ENCODE data around the gene PHPT1.
"Not testable (repeated sequence)": the region's sequence is repeated elsewhere in the genome, so short reads cannot be mapped to it uniquely, and the experiment has no call there.

Gene PHPT1

DNA sequence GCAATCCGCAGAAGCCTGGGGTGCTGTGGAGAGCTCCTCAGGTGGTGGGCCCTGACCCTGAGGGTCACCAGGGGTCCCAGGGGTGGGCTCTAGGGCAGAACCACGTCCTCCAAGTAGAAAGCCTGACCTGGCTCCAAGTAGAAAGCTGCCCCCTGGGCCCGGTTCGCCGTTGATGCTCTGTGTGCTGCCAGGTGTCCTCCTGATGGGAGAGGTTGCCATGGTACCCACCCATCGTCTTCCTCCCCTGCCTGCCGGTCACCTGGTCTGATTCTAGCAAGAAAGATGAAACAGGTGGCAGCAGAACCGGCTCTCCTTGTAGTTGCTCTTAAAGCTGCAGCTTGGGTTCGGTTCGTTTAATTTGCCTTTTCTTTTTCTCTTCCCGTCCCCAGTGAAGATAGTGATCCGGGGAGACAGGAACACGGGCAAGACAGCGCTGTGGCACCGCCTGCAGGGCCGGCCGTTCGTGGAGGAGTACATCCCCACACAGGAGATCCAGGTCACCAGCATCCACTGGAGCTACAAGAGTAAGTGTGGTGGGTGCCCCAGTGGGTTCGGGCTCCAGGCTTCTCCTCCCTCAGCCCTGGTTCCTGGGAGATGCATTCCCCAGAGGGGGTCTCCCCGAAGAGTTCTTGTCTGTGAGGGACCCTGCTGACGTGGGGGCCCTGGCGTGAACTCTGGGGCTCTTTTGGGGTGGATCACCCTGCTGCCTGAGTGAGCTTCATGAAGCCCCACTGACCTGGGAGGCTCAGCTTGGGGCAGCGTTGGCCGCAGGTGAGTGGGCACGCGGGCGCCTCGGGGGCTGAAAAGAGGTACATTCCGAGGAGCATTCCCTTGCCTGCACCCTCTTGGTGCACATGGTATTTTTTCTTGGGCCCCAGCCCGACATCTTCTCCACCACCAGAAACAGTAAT lies 25.8 kb upstream of the PHPT1 start:
- DNase-seq (ENCODE audit: low read depth): no peak

DNA sequence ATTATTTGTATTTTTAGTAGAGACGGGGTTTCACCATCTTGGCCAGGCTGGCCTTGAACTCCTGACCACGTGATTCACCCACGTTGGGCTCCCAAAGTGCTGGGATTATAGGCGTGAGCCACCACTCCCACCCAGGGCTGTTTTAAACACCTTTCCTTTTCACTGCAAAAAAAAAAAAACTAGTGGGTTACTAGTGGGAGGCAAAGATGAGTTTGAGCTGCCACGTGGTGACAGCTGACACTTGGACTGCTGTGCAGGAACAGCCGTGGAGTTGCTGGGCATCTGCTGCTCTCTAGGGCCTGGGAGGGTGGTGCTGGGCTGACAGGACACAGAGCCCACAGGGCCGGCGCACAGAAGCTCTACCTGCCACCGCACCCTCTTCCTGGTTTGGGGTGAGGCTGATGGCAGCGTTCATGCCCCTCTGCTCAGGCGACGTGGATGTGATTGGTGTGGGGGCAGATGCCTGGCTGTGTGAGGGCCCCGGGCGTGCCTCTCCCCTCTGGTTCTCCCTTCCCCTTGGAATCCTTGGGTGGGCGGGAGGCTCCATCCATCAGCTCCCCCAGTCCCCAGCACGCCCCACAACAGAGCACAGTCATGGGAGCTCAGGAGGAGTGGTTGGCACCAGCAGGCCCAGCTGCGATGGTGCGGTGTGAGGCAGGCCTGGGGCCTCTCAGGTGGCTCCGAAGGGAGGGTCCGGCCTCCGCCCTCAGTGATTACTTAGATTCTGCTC lies 24.5 kb upstream of the PHPT1 start:
- DNase-seq (ENCODE audit: low read depth): no peak

DNA sequence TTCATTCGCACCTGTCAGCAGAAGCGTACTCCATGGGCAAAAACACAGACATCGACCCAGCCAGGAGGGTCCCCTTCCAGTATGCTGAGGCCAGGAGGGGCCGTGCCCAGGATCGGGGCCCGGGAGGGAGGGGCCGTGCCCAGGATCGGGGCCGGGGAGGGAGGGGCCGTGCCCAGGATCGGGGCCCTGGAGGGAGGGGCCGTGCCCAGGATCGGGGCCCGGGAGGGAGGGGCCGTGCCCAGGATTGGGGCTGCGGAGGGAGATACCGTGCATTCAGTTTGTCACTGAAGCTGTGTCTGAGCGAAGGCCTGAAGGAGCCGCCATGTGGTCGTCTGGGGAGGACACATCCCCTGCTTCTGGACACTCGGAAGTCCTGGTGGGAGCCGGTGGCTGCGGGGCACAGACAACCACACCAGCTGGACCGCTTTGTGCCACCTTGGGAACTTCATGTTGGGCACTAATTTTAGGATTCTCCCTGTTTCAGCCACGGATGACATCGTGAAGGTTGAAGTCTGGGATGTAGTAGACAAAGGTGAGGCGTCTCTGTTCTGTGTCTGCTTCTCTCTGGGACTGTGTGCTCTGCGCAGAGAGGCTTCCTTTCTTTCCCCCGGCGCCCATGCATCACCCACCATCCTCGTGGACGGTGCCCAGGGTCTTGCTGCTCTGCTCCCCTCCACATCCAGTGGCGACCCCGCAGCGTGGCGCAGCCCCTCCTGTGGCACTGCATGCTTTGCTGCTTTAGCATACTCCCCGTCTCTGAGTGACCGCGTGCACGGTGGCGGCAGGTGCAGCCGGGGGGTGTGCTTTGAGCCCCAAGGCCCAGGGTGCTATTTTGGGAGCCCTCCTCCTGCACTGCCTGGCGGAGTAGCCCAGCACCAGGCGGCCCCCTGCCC lies 23.7 kb upstream of the PHPT1 start:
- DNase-seq (ENCODE audit: low read depth): no peak

DNA sequence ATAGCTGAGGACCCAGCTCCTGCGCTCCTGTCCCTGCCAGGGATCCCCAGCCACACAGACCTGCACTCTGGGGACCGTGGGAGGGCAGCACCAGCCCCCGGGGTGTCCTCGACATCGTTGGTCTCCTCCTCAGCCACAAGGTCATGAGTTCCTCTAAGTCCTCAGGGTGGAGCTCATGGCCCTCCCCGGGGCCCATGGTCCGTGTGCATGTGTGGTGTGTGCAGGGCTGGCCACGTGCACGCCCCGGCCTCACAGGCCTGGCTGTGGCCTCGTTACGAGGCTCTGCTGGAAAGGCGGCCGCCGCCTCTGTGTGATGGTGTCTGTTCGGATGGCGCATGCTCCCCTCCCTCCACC lies 23.0 kb upstream of the PHPT1 start:
- no peak for DNase-seq (ENCODE audit: low read depth)

DNA sequence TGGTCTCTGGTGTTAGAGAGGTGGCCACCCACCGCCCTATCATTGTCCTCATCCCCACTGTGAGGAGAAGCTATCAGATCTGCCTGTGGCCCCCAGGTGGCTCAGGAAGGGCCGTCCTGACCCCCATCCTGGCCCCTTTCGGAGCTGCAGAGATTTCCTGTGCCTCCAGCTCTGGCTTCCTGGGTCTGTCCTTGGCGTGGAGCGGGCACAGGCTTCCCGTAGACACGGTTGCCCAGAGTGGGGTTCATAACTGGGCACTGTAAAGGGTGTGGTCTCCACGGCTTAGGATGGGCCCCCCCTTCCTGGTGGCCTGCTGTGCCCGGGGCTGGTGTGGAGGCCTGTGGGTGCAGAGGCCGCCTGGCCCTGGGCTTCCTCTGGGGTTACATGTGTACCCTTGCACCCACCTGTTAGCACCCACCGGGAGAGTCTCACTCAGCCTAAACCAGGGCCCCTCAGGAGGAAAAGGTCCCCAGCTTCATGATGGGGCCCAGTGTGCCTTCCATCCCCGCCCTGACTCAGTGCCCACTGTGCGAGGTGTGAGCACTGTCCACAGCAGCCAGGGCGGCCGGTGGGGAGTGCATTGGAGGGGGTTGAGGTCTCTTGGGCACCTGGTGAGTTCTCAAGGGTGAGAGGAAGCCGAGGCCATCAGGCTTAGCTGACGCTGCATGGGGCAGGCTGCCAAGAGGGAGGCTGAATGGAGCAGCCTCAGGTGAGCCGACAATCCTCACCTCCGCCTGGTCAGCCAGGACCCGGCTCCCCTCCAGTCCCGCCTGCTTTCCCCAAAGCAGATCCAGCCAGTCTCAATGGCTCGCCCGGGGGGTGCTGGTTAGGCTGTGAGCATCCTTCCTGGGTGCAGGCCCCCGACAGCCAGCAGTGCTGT lies 22.3 kb upstream of the PHPT1 start:
- no peak for DNase-seq (ENCODE audit: low read depth)

DNA sequence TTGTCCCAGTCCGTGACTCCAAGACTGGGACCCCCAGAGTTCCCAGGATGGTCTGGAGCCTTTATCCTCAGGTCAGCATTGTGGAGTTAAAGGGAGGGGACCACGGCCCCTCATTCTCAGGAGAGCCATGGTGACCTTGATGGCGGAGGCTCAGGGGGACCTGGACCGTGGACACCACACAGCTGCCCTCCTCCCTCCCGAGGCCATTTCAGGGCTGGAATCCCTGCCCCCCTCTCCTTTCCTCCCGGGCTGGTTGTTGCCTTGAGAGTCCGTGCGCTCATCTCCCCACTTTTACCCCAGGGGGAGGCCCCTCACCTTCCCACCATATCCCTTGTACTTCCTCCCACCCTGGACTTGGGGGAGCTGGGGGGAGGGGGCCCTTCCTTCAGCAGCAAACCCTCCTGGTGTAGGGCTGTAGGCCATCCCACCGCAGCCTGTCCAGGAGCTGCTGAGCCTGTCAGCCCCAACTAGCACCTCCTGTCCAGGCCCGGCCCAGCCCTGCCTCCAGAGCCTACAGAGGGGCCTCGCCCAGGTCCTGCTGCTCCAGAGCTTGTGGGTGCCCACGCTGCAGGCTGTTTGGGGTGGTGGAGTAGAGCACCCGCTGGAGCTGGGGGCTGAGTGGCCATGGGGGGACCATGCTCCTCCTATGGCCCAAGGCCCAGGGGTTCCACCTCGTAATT lies 21.3 kb upstream of the PHPT1 start:
- no peak for DNase-seq (ENCODE audit: low read depth)

DNA sequence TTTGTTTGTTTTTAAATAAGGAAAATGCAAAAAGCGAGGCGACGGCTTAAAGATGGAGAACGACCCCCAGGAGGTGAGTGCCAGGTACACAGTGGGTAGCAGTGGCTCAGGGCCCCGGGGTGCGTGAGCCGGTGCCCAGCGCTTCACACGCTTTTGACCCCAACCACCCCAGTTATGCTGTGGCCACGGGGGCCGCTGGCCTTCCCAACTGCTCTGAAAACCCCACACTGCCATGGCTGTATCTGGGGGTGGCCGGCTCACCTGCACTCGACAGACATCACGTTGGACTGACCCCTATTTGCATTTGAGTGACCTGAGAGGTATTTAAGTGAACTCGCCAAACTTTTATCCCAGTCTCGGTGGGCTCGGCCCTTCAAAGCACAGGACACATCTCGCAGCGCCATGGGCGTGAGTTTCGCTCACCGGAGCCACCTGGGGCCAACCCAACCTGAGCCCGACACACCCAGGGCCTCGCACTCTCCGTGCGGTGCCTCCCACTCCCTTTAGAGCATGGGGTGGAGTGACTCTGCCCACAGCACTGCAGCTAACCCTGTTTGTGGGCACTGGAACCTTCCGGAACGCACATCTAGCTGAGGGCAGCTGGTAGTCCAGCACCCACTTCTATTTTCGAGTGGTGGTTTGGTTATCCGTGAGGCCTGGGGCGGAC lies 20.6 kb upstream of the PHPT1 start:
- no peak for DNase-seq (ENCODE audit: low read depth)

DNA sequence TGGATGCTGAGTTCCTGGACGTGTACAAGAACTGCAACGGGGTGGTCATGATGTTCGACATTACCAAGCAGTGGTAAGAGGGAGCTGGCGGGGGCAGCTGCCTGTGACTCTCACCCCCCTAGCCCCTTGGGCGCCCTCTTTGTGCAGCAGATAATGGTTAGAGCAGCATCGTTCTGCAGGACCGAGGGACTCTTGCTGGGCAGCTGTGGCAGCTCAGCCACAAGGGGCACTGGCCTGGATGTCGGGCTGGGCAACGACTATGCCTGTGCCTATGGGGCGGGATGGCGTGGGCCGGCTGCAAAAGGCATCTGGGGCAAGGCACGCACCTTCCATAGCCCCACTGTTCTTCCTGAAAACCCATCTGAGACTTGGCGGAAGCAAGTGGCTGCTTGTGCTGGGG lies 19.8 kb upstream of the PHPT1 start:
- DNase-seq (ENCODE audit: low read depth): no peak

DNA sequence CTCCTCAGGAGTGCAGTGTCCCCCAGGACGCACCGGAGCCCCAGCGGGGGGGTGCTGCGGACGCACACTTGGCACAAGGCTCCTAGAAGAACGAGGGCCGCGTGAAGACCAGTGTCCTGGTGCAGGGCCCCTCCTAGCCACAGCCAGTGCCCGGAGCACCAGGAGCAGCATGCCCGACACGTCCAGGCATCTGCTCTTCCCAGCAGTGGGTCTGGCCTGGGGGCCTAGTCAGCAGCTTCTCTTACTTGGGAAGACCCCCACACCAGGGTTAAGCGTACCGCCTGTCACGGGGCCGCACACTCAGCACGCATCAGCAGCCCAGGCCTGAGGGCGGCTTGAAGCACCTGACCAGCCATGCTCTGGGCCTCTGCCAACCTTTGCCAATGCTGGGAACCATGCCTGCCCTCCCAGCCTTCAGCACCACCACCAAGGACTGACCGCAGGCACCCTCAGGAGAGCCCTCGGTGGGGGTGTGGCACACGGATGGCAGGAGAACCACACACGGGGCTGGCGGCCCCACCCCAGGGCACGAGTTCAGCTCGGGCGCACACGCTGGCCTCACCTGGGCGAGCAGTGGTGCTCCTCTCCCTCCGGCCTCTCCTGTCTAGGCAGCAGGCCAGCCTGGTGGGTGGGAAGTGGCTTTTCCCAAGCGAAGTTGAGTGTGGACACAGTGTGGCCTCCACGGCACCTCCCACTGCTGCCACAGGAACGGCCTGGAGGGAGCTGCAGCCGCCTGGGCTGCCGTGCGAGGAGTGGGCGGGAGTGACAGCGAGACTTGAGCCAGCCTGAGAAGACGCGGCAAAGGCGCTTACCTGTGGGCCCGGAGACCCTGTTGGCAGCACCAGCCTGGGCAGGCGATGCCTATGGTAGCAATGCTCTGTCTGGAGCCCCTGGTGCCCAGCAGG lies 19.0 kb upstream of the PHPT1 start:
- DNase-seq (ENCODE audit: low read depth): no peak

DNA sequence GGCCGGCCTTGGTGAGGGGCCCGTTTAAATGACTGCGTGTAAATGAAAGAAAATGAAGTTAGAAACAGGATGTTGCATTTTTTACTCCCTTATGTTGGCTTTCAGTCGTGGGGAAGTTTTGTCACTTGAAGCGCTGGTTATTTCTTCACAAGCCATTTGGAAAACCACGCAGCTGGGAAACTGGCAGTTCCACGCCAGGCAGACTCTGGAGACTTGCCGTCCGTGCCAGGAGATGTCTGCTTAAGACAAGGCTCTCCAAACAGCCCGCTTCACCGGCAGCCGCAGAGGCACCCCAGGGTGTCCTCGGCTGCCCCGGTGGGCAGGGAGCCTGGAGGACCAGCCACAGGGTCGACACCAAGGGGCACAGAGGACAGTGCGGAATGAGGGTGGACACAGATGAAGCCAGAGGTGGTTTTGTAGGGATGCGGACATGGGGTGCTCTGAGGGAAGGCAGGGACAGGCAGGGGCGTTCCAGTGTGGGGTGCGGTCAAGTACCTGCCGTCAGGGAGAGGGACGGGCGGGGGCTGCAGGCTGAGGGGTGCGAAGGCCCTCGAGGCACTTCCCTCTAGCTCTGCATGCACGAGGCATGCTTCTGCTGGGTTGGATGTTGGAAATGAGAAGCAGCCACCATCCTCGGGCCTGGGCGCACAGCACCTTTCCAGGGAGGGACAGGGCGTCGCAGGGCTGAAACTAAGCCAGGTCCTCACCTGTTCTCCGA lies 18.0 kb upstream of the PHPT1 start:
- no peak for DNase-seq (ENCODE audit: low read depth)

DNA sequence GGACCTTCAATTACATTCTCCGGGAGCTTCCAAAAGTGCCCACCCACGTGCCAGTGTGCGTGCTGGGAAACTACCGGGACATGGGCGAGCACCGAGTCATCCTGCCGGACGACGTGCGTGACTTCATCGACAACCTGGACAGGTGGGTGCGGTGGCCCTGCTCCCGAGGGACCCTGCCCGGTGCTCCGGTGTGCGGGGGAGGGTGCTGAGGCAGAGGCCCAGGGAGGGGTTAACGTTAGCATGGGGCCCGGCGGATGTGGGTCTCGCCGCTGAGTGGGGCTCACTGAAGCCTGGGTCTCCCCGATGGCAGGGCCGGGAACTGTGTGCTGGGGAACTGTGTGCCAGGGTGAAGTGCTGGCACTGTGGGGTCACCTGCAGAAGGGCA lies 17.5 kb upstream of the PHPT1 start:
- no peak for DNase-seq (ENCODE audit: low read depth)

DNA sequence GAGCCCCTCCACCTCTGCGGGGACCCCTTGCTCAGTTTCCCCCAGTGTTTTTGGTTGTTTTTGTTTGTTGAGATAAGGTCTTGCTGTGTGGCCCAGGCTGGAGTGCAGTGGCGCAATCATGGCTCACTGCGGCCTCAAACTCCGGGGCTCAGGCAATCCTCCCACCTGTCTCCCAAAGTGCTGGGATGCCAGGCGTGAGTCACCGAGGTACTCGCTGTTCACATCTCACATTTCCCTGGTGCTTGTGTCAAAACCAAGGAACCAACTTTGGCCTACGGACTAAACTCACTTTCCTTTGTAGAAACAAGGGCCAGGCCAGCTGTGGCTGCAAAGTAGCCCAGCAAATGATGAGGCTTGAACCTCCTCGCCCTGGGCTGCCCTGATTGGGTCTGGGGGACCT lies 16.6 kb upstream of the PHPT1 start:
- no peak for DNase-seq (ENCODE audit: low read depth)

DNA sequence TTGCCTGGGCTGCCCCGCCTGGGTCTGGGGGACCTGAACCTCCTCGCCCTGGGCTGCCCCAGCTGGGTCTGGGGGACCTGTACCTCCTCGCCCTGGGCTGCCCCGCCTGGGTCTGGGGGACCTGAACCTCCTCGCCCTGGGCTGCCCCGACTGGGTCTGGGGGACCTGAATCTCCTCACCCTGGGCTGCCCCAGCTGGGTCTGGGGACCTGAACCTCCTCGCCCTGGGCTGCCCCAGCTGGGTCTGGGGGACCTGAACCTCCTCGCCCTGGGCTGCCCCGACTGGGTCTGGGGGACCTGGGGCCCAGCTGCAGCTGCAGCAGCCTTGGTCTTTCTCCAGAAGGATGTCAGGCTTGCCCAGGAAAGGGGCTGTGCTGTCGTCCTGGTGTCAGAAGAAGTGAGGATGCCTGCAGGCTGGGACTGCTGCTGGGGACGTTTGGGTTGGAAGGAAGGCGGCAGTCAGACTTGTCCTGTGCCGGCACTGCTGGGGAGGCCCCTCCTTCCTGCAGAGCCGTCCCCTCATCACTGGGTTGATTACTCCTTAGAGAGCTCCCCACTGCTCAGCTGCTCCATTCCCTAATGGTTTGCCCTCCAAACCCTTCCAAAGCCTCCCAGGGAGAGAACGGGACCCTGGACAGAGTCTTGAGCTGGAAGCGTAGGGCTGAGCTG lies 15.7 kb upstream of the PHPT1 start:
- not testable (repeated sequence) for DNase-seq (ENCODE audit: low read depth)

DNA sequence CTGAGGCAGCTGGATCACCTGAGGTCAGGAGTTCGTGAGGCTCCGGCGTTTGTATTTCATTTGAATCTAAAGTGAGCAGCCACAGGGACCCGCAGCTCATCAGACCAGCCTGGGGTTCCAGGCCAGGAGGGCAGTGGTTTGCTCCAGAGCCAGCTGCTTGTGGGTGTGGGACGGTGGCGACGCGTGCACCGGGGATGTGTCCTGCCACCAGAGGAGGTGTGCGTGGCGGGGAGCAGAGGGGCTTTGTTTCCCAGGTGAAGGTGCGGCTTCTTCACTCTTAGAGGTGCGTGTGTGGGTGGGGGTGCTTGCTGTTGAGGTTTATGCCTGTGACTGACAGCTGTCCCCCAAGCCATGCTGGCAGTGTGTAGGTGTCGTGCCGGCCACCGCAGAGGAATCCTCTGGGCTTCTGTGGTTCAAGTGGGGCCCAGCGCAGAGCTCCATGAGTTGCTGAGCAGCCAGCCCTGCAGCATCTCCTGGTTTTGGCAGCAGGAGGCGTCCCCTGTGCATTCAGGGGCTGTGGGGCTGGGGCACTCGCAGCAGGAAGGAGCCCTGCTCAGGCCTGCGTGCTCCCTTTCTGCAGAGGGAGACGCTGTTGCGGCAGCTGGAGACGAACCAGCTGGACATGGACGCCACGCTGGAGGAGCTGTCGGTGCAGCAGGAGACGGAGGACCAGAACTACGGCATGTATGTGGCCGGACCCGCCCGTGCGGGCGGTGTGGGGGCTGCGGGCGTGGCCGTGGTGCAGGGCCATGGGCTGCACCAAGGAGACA lies 13.9 kb upstream of the PHPT1 start:
- no peak for DNase-seq (ENCODE audit: low read depth)

DNA sequence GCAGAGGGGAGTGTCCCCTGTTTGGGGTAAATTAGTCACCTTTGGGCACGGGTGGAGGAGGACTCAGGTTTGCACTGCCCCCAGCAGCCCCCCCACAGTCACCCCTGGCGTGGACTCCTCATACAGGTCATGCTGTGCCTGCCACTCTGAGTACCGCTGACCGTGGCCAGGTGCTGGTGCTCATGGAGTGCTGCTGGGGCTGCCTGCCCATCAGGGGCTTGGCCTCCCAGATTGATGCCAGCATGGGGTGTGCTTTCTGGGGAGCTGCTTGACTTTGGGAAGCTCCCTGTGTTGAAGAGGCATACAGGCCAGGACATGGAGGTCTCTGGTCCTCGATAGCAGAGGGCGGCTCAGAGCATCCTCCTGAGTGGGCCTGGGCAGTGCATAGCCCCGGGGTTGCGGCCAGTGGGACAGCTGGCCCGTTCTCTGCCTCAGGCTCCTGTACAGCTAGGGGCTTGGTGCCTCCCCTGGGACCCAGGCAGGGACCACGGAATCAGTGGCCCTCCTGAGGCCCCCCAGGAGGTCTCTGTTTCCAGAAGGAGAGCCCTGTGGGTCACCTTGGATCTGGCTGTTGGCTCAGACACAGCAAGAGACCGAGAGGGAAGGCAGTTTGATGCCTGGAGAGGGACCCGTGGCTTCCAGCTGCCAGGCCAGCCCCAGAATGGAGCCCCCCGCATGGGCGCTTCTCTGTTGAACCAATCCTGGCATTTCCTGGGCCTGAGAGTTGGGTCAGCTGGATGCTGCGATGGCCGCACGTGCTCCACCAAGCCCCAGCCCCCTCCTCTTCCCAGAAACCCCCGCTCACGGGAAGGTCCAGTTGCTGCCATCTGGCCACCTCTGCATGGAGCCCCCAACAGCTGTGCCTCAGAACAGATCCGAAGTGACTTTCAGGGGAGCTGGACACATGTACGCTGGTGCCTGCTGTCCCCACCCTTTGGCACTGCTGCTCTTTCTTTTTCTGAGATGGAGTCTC lies 13.0 kb upstream of the PHPT1 start:
- no peak for DNase-seq (ENCODE audit: low read depth)
